ENCODE data around the gene VSIG4. TPM values are rescaled to one million over a fixed set of nuclear protein-coding genes. Genes with fewer than 3 reads are reported as not detected.

The VSIG4 gene
- total and polyA plus RNA-seq, 7 donors, result 5.8 to 24.5 (median 13.4) TPM

DNA sequence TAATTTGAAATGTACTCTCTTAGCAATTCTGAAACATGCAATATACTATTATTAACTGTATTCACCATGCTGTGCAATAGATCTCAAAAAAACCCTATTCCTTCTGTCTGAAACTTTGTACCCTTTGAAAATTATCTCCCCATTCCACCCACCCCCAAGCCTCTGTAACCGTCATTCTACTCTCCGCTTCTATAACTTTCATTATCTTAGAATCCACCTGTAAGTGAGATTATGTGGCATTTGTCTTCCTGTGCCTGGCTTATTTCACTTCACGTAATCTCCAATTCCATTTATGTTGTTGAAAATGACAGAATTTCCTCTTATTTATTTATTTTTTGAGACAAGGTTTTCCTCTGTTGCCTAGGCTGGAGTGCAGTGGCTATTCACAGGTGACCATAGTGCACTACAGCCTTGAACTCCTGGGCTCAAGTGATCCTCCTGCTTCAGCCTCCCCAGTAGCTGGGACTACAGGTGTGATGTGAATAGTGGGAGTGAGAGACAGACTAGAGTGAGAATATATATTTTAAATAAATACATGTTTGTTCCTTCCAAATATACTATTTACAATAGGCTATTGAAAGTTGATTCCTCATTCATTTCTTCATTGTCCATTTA, 30.5 kb downstream of the VSIG4 start:
- no peak for ATAC-seq
- intact Hi-C loops (cut with DNase I), result no loop called here

DNA sequence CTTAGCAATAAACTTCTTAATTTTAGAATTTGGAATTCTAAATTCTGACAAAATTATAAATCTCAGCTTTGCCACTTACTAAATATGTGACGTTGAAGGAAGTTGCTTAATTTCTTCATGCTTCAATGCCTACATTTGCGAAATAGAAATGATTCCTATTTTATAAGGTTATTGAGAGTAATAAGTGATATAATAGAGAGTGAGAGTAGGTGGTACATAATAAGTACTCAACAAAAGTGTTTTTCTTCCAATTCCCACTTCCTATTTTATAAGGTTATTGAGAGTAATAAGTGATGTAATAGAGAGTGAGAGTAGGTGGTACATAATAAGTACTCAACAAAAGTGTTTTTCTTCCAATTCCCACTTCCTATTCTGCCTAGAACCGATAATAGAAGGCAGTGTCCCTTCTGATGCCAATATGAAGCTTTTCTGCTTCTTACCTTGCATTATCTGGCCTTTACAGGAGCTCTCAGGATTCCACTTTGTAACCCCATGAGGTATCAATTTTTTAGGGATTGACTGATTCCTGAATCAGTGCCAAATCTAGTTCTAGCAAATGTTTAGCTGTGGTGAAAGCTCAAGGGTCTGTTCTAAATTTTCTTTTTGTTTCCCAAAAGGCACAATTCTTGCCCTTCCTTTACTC, 31.4 kb downstream of the VSIG4 start:
- Histone ChIP-seq H3K4me1 (no peaks in the 10 kb centered on the region), H3K9me3 (no peaks in the 10 kb centered on the region), H3K27ac (no peak overlapping the region), H3K4me3 (no peak overlapping the region), H3K36me3 (ENCODE audit: insufficient read depth in 1 of 2, low read depth in 1 of 2) (no peaks in the 10 kb centered on the region), H3K27me3 (ENCODE audit: insufficient read depth in 3 of 3, low read length in 2 of 3) (no peaks in the 10 kb centered on the region)
- intact Hi-C loops (cut with DNase I), result no loop called here
- DNase-seq, result no peak
- no peak for ATAC-seq
- TF ChIP-seq, protein P1, sequence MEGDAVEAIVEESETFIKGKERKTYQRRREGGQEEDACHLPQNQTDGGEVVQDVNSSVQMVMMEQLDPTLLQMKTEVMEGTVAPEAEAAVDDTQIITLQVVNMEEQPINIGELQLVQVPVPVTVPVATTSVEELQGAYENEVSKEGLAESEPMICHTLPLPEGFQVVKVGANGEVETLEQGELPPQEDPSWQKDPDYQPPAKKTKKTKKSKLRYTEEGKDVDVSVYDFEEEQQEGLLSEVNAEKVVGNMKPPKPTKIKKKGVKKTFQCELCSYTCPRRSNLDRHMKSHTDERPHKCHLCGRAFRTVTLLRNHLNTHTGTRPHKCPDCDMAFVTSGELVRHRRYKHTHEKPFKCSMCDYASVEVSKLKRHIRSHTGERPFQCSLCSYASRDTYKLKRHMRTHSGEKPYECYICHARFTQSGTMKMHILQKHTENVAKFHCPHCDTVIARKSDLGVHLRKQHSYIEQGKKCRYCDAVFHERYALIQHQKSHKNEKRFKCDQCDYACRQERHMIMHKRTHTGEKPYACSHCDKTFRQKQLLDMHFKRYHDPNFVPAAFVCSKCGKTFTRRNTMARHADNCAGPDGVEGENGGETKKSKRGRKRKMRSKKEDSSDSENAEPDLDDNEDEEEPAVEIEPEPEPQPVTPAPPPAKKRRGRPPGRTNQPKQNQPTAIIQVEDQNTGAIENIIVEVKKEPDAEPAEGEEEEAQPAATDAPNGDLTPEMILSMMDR (IDR thresholded peaks at IDR 0.05), result no peak
- WGBS, 3 donors, result 53 to 82% (median 79%) methylated on average over 3 of the region's 3 CpGs

More for the DNA sequence above, 30.5 kb downstream of the VSIG4 start:
- TF ChIP-seq, protein P1 (IDR thresholded peaks at IDR 0.05), result no peak
- no peaks in the 10 kb centered on the region for H3K27me3 ChIP-seq (ENCODE audit: insufficient read depth in 3 of 3, low read length in 2 of 3)
- H3K4me3 ChIP-seq, result no peak overlapping the region
- no peaks in the 10 kb centered on the region for H3K9me3 ChIP-seq
- no peak for DNase-seq
- H3K4me1 ChIP-seq, result no peaks in the 10 kb centered on the region
- no peaks in the 10 kb centered on the region for H3K36me3 ChIP-seq (ENCODE audit: insufficient read depth in 1 of 2, low read depth in 1 of 2)
- no peak overlapping the region for H3K27ac ChIP-seq
- WGBS, 3 donors, result 82 to 92% (median 91%) methylated on average over 3 of the region's 3 CpGs

DNA sequence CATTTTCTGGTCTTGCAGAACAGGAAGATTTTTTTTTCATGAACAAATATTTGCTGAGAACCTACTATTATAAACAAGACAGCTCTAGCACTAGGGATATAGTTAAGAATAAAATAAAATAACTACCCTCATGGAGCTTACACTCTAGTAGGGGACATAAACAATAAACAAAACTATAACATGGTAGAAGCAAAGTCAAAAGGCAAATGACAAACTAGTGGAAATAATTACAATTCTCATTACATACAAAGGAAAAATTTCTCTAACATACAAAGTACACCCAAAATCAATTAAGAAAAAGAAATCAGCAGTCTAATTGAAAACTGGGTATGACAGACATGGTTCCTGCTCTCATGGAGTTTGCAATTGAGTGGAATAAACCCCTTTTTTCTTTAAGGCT, 32.0 kb downstream of the VSIG4 start:
- TF ChIP-seq, protein P1 (IDR thresholded peaks at IDR 0.05), result no peak
- ATAC-seq (no peak), DNase-seq (no peak)
- no peak overlapping the region for H3K4me3 ChIP-seq
- no peaks in the 10 kb centered on the region for H3K9me3 ChIP-seq
- H3K36me3 ChIP-seq (ENCODE audit: insufficient read depth in 1 of 2, low read depth in 1 of 2), result no peaks in the 10 kb centered on the region
- no peak overlapping the region for H3K27ac ChIP-seq
- intact Hi-C loops (cut with DNase I), result no loop called here
- no peaks in the 10 kb centered on the region for H3K27me3 ChIP-seq (ENCODE audit: insufficient read depth in 3 of 3, low read length in 2 of 3)
- no peaks in the 10 kb centered on the region for H3K4me1 ChIP-seq

DNA sequence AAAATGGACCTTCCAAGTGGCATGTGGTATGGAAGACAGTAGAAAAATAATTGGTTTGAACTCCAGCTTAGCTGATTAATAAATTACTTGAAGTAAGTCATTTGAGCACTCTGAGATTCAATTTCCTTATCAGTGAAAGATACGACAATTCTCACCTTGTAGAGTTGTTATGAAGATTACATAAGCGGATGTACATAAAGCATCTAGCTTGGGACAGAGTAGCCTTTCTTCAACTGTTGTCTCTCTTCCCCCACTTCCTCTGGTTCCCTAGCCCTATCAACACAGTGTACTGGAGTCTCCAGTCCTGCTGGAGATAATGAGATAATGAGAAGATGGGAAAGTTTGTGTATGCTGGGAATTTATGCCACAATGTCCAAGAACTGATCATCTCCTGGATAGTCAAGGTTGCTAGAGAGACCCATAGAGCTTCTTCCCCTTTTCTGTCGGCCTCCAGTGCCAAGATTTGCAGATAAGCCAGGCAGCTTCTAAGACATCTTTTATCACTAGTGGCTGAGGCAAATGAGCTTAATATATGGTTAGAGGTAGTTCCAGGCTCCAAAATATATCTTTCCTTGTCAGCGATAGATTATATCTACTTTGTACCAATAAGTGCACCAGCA, 33.9 kb downstream of the VSIG4 start:
- intact Hi-C loops (cut with DNase I), result no loop called here

More for the DNA sequence above, 33.9 kb downstream of the VSIG4 start:
- Histone ChIP-seq H3K4me1 (no peaks in the 10 kb centered on the region), H3K4me3 (no peak overlapping the region), H3K9me3 (no peaks in the 10 kb centered on the region), H3K27me3 (ENCODE audit: insufficient read depth in 3 of 3, low read length in 2 of 3) (peaks cover 0 to 6% (median 0%) of the 10 kb centered on the region in 3 donors), H3K27ac (no peak overlapping the region), H3K36me3 (ENCODE audit: insufficient read depth in 1 of 2, low read depth in 1 of 2) (no peaks in the 10 kb centered on the region)
- no peak for ATAC-seq
- 74 to 91% (median 86%) methylated on average over 3 to 4 of the region's 4 CpGs for WGBS, 3 donors
- TF ChIP-seq, protein P1 (IDR thresholded peaks at IDR 0.05), result no peak
- DNase-seq, result no peak

All from psoas muscle (tissue), 8 donors.